CD8-positive, alpha-beta memory T cell (primary cell): Measurements from ENCODE around the gene ARMH4. TPM values are rescaled to one million over a fixed set of nuclear protein-coding genes. Genes with fewer than 3 reads are reported as not detected.

Experiments used
- CTCF ChIA-PET: fragments of 350-600 bp; sonication (Branson Sonifier 250); formaldehyde crosslinking; loops from one replicate; lab custom pipeline; 2021; ENCODE audit warnings: antibody characterized with exemption; lab: Charles Lee
- POLR2A ChIA-PET: fragments of 350-600 bp; sonication (Branson Sonifier 250); formaldehyde crosslinking; loops from one replicate; lab custom pipeline; 2021; ENCODE audit warnings: antibody characterized with exemption; lab: Charles Lee
- DNase-seq, 5 donors: peaks; one replicate each; pipeline versions ENCODE4 v3.0.0 to v3.0.0-alpha.2; 2020 to 2022; ENCODE audit warnings: mixed read lengths in 1 of 5
- H3K27ac ChIP-seq: one replicate; pipeline ENCODE4 v1.7.0; 2013; ENCODE audit warnings: low read depth, mild to moderate bottlenecking, low read length, moderate library complexity
- H3K27me3 ChIP-seq: 2 replicates; pipeline ENCODE4 v1.7.0; 2013; ENCODE audit warnings: low read length, mild to moderate bottlenecking; ENCODE audit not compliant: insufficient read depth, poor library complexity, severe bottlenecking
- H3K36me3 ChIP-seq: 2 replicates; pipeline ENCODE4 v1.7.0; 2013; ENCODE audit warnings: mild to moderate bottlenecking, low read length, moderate library complexity; ENCODE audit not compliant: insufficient read depth
- H3K4me1 ChIP-seq: 2 replicates; pipeline ENCODE4 v1.7.0; 2013; ENCODE audit warnings: mild to moderate bottlenecking, low read length, moderate library complexity; ENCODE audit not compliant: insufficient read depth
- H3K4me3 ChIP-seq: 2 replicates; pipeline ENCODE4 v1.7.0; 2013; ENCODE audit warnings: mild to moderate bottlenecking, low read length
- H3K9me3 ChIP-seq: 2 replicates; pipeline ENCODE4 v1.7.0; 2013; ENCODE audit warnings: mild to moderate bottlenecking, low read length
- H3K27ac Mint-ChIP-seq, 8 donors: one replicate each; pipeline ENCODE4 v1.8.0; 2020 to 2021; ENCODE audit warnings: mixed read lengths in 8 of 8, mild to moderate bottlenecking in 6 of 8, inconsistent platforms in 3 of 8, moderate library complexity in 3 of 8
- H3K27me3 Mint-ChIP-seq, 2 donors: one replicate each; pipeline ENCODE4 v1.8.0; 2020 to 2021; ENCODE audit warnings: mixed read lengths in 2 of 2, mild to moderate bottlenecking in 1 of 2, moderate library complexity in 1 of 2
- H3K36me3 Mint-ChIP-seq, 3 donors: one replicate each; pipeline ENCODE4 v1.8.0; 2020 to 2021; ENCODE audit warnings: mixed read lengths in 3 of 3, inconsistent platforms in 1 of 3, mild to moderate bottlenecking in 1 of 3
- H3K4me1 Mint-ChIP-seq, 3 donors: one replicate each; pipeline ENCODE4 v1.8.0; 2020 to 2021; ENCODE audit warnings: mixed read lengths in 3 of 3, inconsistent platforms in 1 of 3, mild to moderate bottlenecking in 1 of 3
- H3K4me3 Mint-ChIP-seq, 7 donors: one replicate each; pipeline ENCODE4 v1.8.0; 2020 to 2021; ENCODE audit warnings: mixed read lengths in 7 of 7, mild to moderate bottlenecking in 6 of 7, moderate library complexity in 4 of 7, inconsistent platforms in 2 of 7
- H3K9me3 Mint-ChIP-seq, 5 donors: one replicate each; pipeline ENCODE4 v1.8.0; 2020 to 2022; ENCODE audit warnings: mixed read lengths in 5 of 5, mild to moderate bottlenecking in 3 of 5, moderate library complexity in 2 of 5, inconsistent platforms in 1 of 5
- polyA plus RNA-seq: library from polyadenylated mRNA; unstranded; fragments of 300-500 nt; fragmentation: Illumina TruSeq; gene quantifications from one replicate; pipeline ENCODE4 v1.2.3, GENCODE V29; 2021
- total RNA-seq, 2 experiments: library from RNA; stranded (reverse); gene quantifications; one replicate each; pipeline ENCODE4 v1.2.3, GENCODE V29; 2021

ARMH4 gene
- total and polyA plus RNA-seq, 3 experiments from 2014 or later: 1.2 TPM; not detected in 2

DNA sequence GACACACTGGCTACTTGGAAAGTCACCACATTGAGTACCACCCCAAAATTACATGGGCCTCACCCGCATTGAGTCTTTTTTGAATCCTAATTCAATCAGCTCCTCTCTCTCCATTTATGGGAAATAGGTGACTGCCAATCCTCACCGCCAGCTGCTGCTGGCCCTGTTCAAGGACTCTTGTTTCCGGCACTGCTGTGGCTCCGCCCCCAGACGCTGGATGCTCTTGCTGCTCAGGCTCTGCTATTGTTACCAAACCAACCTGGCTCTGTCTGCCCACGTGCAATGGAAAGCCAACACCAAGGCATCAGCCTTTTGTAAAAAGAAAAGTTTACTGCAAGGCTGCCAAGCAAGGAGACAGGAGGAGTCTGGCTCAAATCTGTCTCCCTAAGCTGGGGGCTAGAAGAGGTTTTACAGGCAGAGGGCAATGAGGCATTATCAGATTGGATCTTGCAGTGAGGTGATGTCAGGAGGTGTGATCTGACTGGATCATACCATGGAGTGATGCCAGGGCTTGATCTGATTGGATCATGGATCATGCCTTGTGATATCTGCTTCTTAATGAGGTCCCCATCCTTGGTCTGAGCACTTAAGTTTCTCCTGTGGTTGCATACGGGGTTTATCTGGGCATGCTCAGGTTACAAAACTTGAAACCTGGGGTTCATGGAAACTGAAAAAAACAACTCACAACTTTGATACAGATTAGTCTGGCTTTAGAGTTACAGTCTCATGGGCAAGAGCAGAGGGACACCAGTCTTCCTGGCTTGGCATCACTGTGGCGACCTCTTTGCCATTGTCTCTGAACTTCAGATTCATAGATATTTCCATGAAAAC, 169.0 kb downstream of the ARMH4 start:
- no peak for DNase-seq
- Histone ChIP-seq H3K4me1 (no peaks in the 10 kb centered on the region), H3K4me3 (no peak overlapping the region), H3K27ac (no peak overlapping the region), H3K36me3 (no peaks in the 10 kb centered on the region), H3K27me3 (no peaks in the 10 kb centered on the region), H3K9me3 (no peaks in the 10 kb centered on the region)
- H3K36me3 Mint-ChIP-seq: no peaks in the 10 kb centered on the region
- H3K27ac Mint-ChIP-seq: no peak overlapping the region
- no peak overlapping the region for H3K4me3 Mint-ChIP-seq
- peaks cover 0 to 7% of the 10 kb centered on the region in 2 donors for H3K27me3 Mint-ChIP-seq
- H3K9me3 Mint-ChIP-seq: peaks cover 0 to 2% (median 0%) of the 10 kb centered on the region in 5 donors
- ChIA-PET CTCF (interaction anchor here (0.8 kb wide), 1 partner anchor 26 kb away, joined by 3 read pairs; no protein-coding TSS in a partner anchor), POLR2A (no interaction called here)
- H3K4me1 Mint-ChIP-seq: no peaks in the 10 kb centered on the region

GRCh38 chr14:57981817-57982560, 170.0 kb downstream of the ARMH4 start:
- Histone ChIP-seq H3K9me3 (no peaks in the 10 kb centered on the region), H3K27me3 (no peaks in the 10 kb centered on the region), H3K27ac (no peak overlapping the region), H3K36me3 (no peaks in the 10 kb centered on the region), H3K4me1 (no peaks in the 10 kb centered on the region), H3K4me3 (no peak overlapping the region)
- no peak for DNase-seq
- H3K4me1 Mint-ChIP-seq: no peaks in the 10 kb centered on the region
- peaks cover 0 to 5% of the 10 kb centered on the region in 2 donors for H3K27me3 Mint-ChIP-seq
- no peaks in the 10 kb centered on the region for H3K36me3 Mint-ChIP-seq
- no peak overlapping the region for H3K4me3 Mint-ChIP-seq
- ChIA-PET CTCF (no interaction called here), POLR2A (no interaction called here)
- H3K9me3 Mint-ChIP-seq: peaks cover 0 to 2% (median 0%) of the 10 kb centered on the region in 5 donors
- no peak overlapping the region for H3K27ac Mint-ChIP-seq

- Histone ChIP-seq H3K4me1 (no peaks in the 10 kb centered on the region), H3K9me3 (no peaks in the 10 kb centered on the region), H3K4me3 (no peak overlapping the region), H3K36me3 (no peaks in the 10 kb centered on the region), H3K27ac (no peak overlapping the region), H3K27me3 (no peaks in the 10 kb centered on the region)
- peaks cover 0 to 5% of the 10 kb centered on the region in 2 donors for H3K27me3 Mint-ChIP-seq
- no peaks in the 10 kb centered on the region for H3K36me3 Mint-ChIP-seq
- peaks cover 0 to 2% (median 0%) of the 10 kb centered on the region in 5 donors for H3K9me3 Mint-ChIP-seq
- no peaks in the 10 kb centered on the region for H3K4me1 Mint-ChIP-seq
- H3K4me3 Mint-ChIP-seq: no peak overlapping the region
- ChIA-PET POLR2A (no interaction called here), CTCF (no interaction called here)
- no peak for DNase-seq
- no peak overlapping the region for H3K27ac Mint-ChIP-seq
These were observed 172.5 kb downstream of the ARMH4 start for GRCh38 chr14:57979376-57980048.

GRCh38 chr14:57976701-57977100, 175.3 kb downstream of the ARMH4 start:
- H3K9me3 Mint-ChIP-seq: peaks cover 0 to 3% (median 0%) of the 10 kb centered on the region in 5 donors
- H3K27me3 ChIP-seq: no peaks in the 10 kb centered on the region
- no peak overlapping the region for H3K27ac Mint-ChIP-seq
- no peaks in the 10 kb centered on the region for H3K36me3 Mint-ChIP-seq
- H3K4me1 Mint-ChIP-seq: no peaks in the 10 kb centered on the region
- no peak overlapping the region for H3K4me3 ChIP-seq
- no peaks in the 10 kb centered on the region for H3K9me3 ChIP-seq
- no peaks in the 10 kb centered on the region for H3K27me3 Mint-ChIP-seq
- CTCF ChIA-PET: no interaction called here
- no peak overlapping the region for H3K4me3 Mint-ChIP-seq
- H3K4me1 ChIP-seq: no peaks in the 10 kb centered on the region
- POLR2A ChIA-PET: no interaction called here
- H3K36me3 ChIP-seq: no peaks in the 10 kb centered on the region
- DNase-seq: no peak
- no peak overlapping the region for H3K27ac ChIP-seq

- POLR2A ChIA-PET: no interaction called here
- H3K4me3 Mint-ChIP-seq: no peak overlapping the region
These were observed 177.1 kb downstream of the ARMH4 start for GRCh38 chr14:57974896-57975295.

DNA sequence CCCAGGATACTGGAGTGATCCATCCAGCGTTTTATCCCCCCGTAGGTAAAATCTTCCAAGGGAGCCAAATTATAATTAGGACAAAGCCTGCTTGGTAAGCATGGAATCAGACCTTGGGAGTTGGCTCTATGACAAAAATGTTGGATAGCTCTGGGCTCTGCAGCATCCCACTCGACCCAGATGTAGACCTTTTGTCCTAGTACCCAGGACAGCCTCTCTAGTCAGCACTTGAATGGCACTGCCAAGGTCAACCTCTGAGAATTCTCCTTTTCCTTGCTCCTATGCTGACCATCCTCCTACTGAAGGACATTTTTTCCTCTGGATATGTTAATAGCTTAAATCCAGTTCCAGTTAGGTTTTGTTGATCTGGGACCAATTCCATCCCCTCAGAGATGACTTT, 181.4 kb downstream of the ARMH4 start:
- H3K27ac Mint-ChIP-seq: no peak overlapping the region
- no peaks in the 10 kb centered on the region for H3K9me3 ChIP-seq
- POLR2A ChIA-PET: no interaction called here
- no peak overlapping the region for H3K4me3 ChIP-seq
- no peaks in the 10 kb centered on the region for H3K27me3 ChIP-seq
- H3K36me3 ChIP-seq: no peaks in the 10 kb centered on the region
- H3K4me1 Mint-ChIP-seq: no peaks in the 10 kb centered on the region
- no peak for DNase-seq
- CTCF ChIA-PET: interaction anchor here (1.2 kb wide), 1 partner anchor 8 kb away, joined by 3 read pairs; no protein-coding TSS in a partner anchor
- no peak overlapping the region for H3K27ac ChIP-seq
- H3K27me3 Mint-ChIP-seq: peaks cover 2 to 4% of the 10 kb centered on the region in 2 donors
- H3K36me3 Mint-ChIP-seq: no peaks in the 10 kb centered on the region
- H3K9me3 Mint-ChIP-seq: peaks cover 0 to 2% (median 0%) of the 10 kb centered on the region in 5 donors
- H3K4me1 ChIP-seq: no peaks in the 10 kb centered on the region
- H3K4me3 Mint-ChIP-seq: no peak overlapping the region

More at GRCh38 chr14:57974896-57975295, 177.1 kb downstream of the ARMH4 start:
- no peak overlapping the region for H3K4me3 ChIP-seq
- CTCF ChIA-PET: no interaction called here
- no peaks in the 10 kb centered on the region for H3K4me1 ChIP-seq
- no peaks in the 10 kb centered on the region for H3K27me3 ChIP-seq
- H3K4me1 Mint-ChIP-seq: no peaks in the 10 kb centered on the region
- H3K27ac Mint-ChIP-seq: no peak overlapping the region
- no peaks in the 10 kb centered on the region for H3K36me3 Mint-ChIP-seq
- peaks cover 0 to 3% (median 0%) of the 10 kb centered on the region in 5 donors for H3K9me3 Mint-ChIP-seq
- H3K9me3 ChIP-seq: no peaks in the 10 kb centered on the region
- DNase-seq: no peak
- H3K36me3 ChIP-seq: no peaks in the 10 kb centered on the region
- H3K27ac ChIP-seq: no peak overlapping the region
- peaks cover 0 to 2% of the 10 kb centered on the region in 2 donors for H3K27me3 Mint-ChIP-seq

- DNase-seq: no peak
- Mint-ChIP-seq H3K4me1 (no peaks in the 10 kb centered on the region), H3K27me3 (peaks cover 2 to 4% of the 10 kb centered on the region in 2 donors), H3K4me3 (no peak overlapping the region), H3K36me3 (no peaks in the 10 kb centered on the region), H3K27ac (no peak overlapping the region), H3K9me3 (peaks cover 0 to 2% (median 0%) of the 10 kb centered on the region in 5 donors)
- H3K27me3 ChIP-seq: no peaks in the 10 kb centered on the region
- H3K4me1 ChIP-seq: no peaks in the 10 kb centered on the region
- no peak overlapping the region for H3K27ac ChIP-seq
- no peaks in the 10 kb centered on the region for H3K9me3 ChIP-seq
- no peaks in the 10 kb centered on the region for H3K36me3 ChIP-seq
- H3K4me3 ChIP-seq: no peak overlapping the region
- ChIA-PET POLR2A (no interaction called here), CTCF (interaction anchor here (1.2 kb wide), 1 partner anchor 8 kb away, joined by 3 read pairs; no protein-coding TSS in a partner anchor)
These were observed 181.8 kb downstream of the ARMH4 start for GRCh38 chr14:57970175-57970574.
